Neural cell (in vitro differentiated cells): ENCODE results near the gene MAB21L4. TPM values are rescaled to one million over a fixed set of nuclear protein-coding genes. Genes with fewer than 3 reads are reported as not detected.

Experiments used
- H2AFZ ChIP-seq: fragments of 200-600, 300-800 bp; sonication (generic), shearing (Covaris generic); 2 replicates; pipeline ENCODE4 v1.6.0; 2014; ENCODE audit warnings: low read depth, mild to moderate bottlenecking, antibody characterized with exemption, low read length, moderate library complexity
- H3F3A ChIP-seq: fragments of 200-600 bp; shearing (Covaris generic); 2 replicates; pipeline ENCODE4 v1.6.1; 2016; ENCODE audit warnings: mild to moderate bottlenecking, moderate library complexity, mixed read lengths, antibody characterized with exemption, low read length; ENCODE audit not compliant: insufficient read depth, poor library complexity, severe bottlenecking
- H3K27ac ChIP-seq: fragments of 200-600, 300-800 bp; sonication (generic), shearing (Covaris generic); 2 replicates; pipeline ENCODE4 v1.5.1; 2014; ENCODE audit warnings: mild to moderate bottlenecking, low read length, moderate library complexity
- H3K27me3 ChIP-seq: fragments of 300-800, 200-600 bp; sonication (generic), shearing (Covaris generic); 2 replicates; pipeline ENCODE4 v1.6.0; 2014; ENCODE audit warnings: mild to moderate bottlenecking, low read depth, low read length, moderate library complexity; ENCODE audit not compliant: insufficient read depth
- H3K36me3 ChIP-seq: fragments of 300-800, 200-600 bp; sonication (generic), shearing (Covaris generic); 2 replicates; pipeline ENCODE4 v1.5.1; 2014; ENCODE audit warnings: mild to moderate bottlenecking, antibody characterized with exemption, low read length, moderate library complexity; ENCODE audit not compliant: insufficient read depth
- H3K4me2 ChIP-seq: fragments of 300-800, 200-600 bp; sonication (generic), shearing (Covaris generic); 2 replicates; pipeline ENCODE4 v1.6.0; 2014; ENCODE audit warnings: mild to moderate bottlenecking, low read length
- H3K4me3 ChIP-seq: fragments of 300-800, 200-600 bp; sonication (generic), shearing (Covaris generic); 2 replicates; pipeline ENCODE4 v1.5.1; 2014; ENCODE audit warnings: mild to moderate bottlenecking, low read length, moderate library complexity
- H3K79me2 ChIP-seq: fragments of 200-600 bp; shearing (Covaris generic); replicated peaks from 2 replicates; pipeline ENCODE4 v1.6.0; 2014; ENCODE audit warnings: mild to moderate bottlenecking, low read length, moderate library complexity; ENCODE audit not compliant: insufficient read depth
- H3K9ac ChIP-seq: fragments of 300-800, 200-600 bp; sonication (generic), shearing (Covaris generic); 2 replicates; pipeline ENCODE4 v1.6.1; 2016; ENCODE audit warnings: mild to moderate bottlenecking, low read length, mixed read lengths
- H3K9me2 ChIP-seq: fragments of 200-600 bp; shearing (Covaris generic); 2 replicates; pipeline ENCODE4 v1.6.1; 2016; ENCODE audit warnings: mild to moderate bottlenecking, low read length, mixed read lengths; ENCODE audit not compliant: insufficient read depth
- H3K9me3 ChIP-seq: fragments of 200-600, 300-800 bp; sonication (generic), shearing (Covaris generic); 2 replicates; pipeline ENCODE4 v1.6.1; 2016; ENCODE audit warnings: mild to moderate bottlenecking, mixed run types, low read length, moderate library complexity, mixed read lengths
- H4K20me1 ChIP-seq: fragments of 200-600 bp; shearing (Covaris generic); 2 replicates; pipeline ENCODE4 v1.6.1; 2016; ENCODE audit warnings: mild to moderate bottlenecking, mixed run types; ENCODE audit not compliant: insufficient read depth
- EP300 ChIP-seq: fragments of 450-650 bp; conservative IDR thresholded peaks from 2 replicates; pipeline ENCODE4 v1.6.1; 2014; ENCODE audit warnings: antibody characterized with exemption, mild to moderate bottlenecking, moderate library complexity; ENCODE audit not compliant: poor library complexity, severe bottlenecking
- EZH2 ChIP-seq: fragments of 200-600, 300-800 bp; shearing (Covaris generic), sonication (generic); IDR thresholded peaks from 2 replicates; pipeline ENCODE4 v1.6.1; 2014; ENCODE audit warnings: antibody characterized with exemption, low read length, borderline replicate concordance, mild to moderate bottlenecking; ENCODE audit not compliant: insufficient read depth, poor library complexity, severe bottlenecking
- MXI1 ChIP-seq: fragments of 450-650 bp; conservative IDR thresholded peaks from 2 replicates; pipeline ENCODE4 v1.6.1; 2014; ENCODE audit warnings: antibody characterized with exemption, mild to moderate bottlenecking; ENCODE audit not compliant: poor library complexity, severe bottlenecking
- POLR2AphosphoS5 ChIP-seq: IDR thresholded peaks from 2 replicates; pipeline ENCODE4 v1.6.1; 2012
- REST ChIP-seq: IDR thresholded peaks from 2 replicates; pipeline ENCODE4 v1.6.1; 2012; ENCODE audit warnings: borderline replicate concordance
- SMC3 ChIP-seq: fragments of 450-650 bp; conservative IDR thresholded peaks from 2 replicates; pipeline ENCODE4 v1.6.1; 2014; ENCODE audit warnings: antibody characterized with exemption, mild to moderate bottlenecking, moderate library complexity; ENCODE audit not compliant: poor library complexity
- TAF1 ChIP-seq: IDR thresholded peaks from 2 replicates; pipeline ENCODE4 v1.6.1; 2012; ENCODE audit warnings: low read depth
- polyA plus RNA-seq: library from polyadenylated mRNA; depleted of rRNA; stranded (reverse); fragments of >200 nt; gene quantifications from 2 replicates; pipeline ENCODE4 v1.2.3, GENCODE V29; 2014

Gene MAB21L4
- polyA plus RNA-seq, 1 donor from 2014 or later = not detected

DNA sequence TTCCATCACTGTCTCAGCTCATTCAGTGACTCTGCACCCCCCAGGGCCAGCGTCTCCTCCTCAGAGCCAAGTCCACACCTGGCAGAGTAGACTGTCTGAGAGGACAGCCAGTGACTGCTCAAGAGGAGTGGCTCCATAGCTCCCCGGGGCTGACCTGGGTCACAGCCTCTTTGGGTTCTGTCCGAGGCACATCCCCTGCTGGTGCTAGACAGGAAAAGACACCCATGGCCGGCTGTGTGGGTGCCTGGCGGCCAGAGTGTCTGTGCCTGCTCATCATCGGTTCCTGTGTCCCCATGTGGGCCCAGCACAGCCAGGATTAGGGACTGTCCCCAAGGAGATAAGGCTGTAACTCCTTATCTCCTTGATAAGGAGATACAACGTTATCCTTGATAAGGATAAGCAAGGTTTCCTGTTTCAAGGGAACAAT lies 6.7 kb upstream of the MAB21L4 start:
- Histone ChIP-seq H3K4me3 (no peak overlapping the region), H3K36me3 (no peaks in the 10 kb centered on the region), H2AFZ (no peak overlapping the region), H3K27ac (no peak overlapping the region), H3K9me2 (no peaks in the 10 kb centered on the region), H3K4me2 (no peak overlapping the region), H3F3A (no peaks in the 10 kb centered on the region), H4K20me1 (no peaks in the 10 kb centered on the region), H3K9me3 (no peaks in the 10 kb centered on the region), H3K79me2 (no peaks in the 10 kb centered on the region), H3K9ac (no peak overlapping the region), H3K27me3 (no peaks in the 10 kb centered on the region)
- TF ChIP-seq POLR2AphosphoS5 (no peak), SMC3 (no peak), TAF1 (no peak), EP300 (no peak)

GRCh38 chr2:240901986-240902614 lies 6.1 kb upstream of the MAB21L4 start:
- H3F3A ChIP-seq = no peaks in the 10 kb centered on the region
- no peak overlapping the region for H2AFZ ChIP-seq
- H3K9ac ChIP-seq = no peak overlapping the region
- H3K36me3 ChIP-seq = no peaks in the 10 kb centered on the region
- H3K27me3 ChIP-seq = no peaks in the 10 kb centered on the region
- no peaks in the 10 kb centered on the region for H3K79me2 ChIP-seq
- H3K27ac ChIP-seq = no peak overlapping the region
- TF ChIP-seq EP300 = no peak
- TF ChIP-seq POLR2AphosphoS5 = no peak
- no peak overlapping the region for H3K4me3 ChIP-seq
- H3K9me2 ChIP-seq = no peaks in the 10 kb centered on the region
- no peaks in the 10 kb centered on the region for H4K20me1 ChIP-seq
- H3K9me3 ChIP-seq = no peaks in the 10 kb centered on the region
- no peak overlapping the region for H3K4me2 ChIP-seq

- H3F3A ChIP-seq = no peaks in the 10 kb centered on the region
- no peaks in the 10 kb centered on the region for H4K20me1 ChIP-seq
- H3K9me3 ChIP-seq = no peaks in the 10 kb centered on the region
- no peaks in the 10 kb centered on the region for H3K9me2 ChIP-seq
- H3K4me3 ChIP-seq = no peak overlapping the region
- TF ChIP-seq EZH2 (no peak), REST (no peak), TAF1 (no peak), POLR2AphosphoS5 (no peak), MXI1 (no peak), SMC3 (no peak), EP300 (no peak)
- no peak overlapping the region for H3K4me2 ChIP-seq
- H3K79me2 ChIP-seq = no peaks in the 10 kb centered on the region
- no peak overlapping the region for H3K9ac ChIP-seq
- H3K27ac ChIP-seq = no peak overlapping the region
- H3K27me3 ChIP-seq = no peaks in the 10 kb centered on the region
- no peaks in the 10 kb centered on the region for H3K36me3 ChIP-seq
- H2AFZ ChIP-seq = no peak overlapping the region
Observed at GRCh38 chr2:240900141-240900860, 4.3 kb upstream of the MAB21L4 start.
